Activated CD8-positive, alpha-beta memory T cell treated with anti-CD3 and anti-CD28 coated beads for 48 hours (primary cell): Measurements from ENCODE around the gene C2CD4A.

Experiments used
- DNase-seq, 3 experiments: peaks; one replicate each; pipeline ENCODE4 v3.0.0-alpha.2; 2020; ENCODE audit warnings: low read depth in 2 of 3, low spot score in 2 of 3

The C2CD4A gene

DNA sequence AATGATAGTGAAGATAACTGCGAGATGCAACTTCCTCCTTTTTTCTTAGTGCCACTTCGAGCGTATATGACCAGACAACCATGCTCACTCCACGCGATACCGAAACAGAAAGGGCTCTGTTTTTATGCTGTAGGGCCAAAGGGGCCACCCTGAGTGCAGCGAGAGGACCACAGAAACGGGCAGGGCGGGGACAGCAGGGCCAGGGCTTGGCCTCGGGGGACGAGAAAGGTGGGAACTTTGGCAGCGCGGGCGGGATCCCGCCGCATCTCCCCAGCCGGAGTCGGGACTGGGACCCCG is 7.0 kb upstream of the C2CD4A start:
- DNase-seq: peak; percentile 32 to 42 (median 36)

DNA sequence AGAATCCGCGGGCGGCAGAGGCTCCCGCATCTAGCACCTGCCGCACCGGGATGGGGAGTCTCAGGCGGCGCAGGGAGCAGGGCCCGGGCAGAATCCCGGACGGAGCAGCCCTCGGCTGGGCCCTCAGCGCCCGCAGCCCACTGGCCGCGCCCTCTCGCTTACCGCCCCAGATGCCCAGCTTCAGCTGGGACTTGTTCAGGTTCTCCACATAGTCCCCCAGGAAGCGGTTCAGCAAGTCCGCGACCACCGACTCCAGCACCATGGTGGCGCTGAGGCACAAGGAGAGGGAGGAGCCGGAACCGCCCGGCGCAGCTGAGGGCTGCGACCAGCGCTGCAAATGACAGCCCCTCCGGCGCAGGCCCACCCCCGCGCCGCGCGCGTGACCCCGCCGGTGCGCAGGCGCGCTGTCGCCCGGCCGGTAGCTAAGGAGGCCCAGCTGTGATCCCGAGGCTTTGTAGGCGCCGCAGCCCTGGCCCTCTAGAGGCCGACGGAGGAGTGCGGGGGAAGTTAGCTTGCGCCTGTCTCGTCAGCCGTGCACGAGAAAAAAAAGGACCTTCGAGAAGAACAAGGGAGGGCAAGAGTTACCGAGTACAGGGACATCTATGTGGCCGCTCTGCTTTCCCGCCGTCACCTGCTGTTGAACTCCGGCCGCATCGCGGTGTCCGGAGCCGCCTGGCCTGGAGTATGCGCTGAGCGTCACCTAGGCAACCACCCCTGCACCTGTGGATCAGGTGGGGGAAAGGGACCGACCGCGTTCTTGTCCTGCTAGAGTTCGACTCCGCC is 6.5 kb upstream of the C2CD4A start, which contains the start of gene VPS13C:
TSS of gene VPS13C (minus strand) at position 335 of the 783 bp plus-strand sequence. CDS start at position 262, 73 bp downstream.
- peak; percentile 57 to 91 (median 60) for DNase-seq

- no peak for DNase-seq
Measured at GRCh38 chr15:62060896-62061280, 5.9 kb upstream of the C2CD4A start.

GRCh38 chr15:62063825-62064635 is 2.7 kb upstream of the C2CD4A start:
- no peak for DNase-seq

DNA sequence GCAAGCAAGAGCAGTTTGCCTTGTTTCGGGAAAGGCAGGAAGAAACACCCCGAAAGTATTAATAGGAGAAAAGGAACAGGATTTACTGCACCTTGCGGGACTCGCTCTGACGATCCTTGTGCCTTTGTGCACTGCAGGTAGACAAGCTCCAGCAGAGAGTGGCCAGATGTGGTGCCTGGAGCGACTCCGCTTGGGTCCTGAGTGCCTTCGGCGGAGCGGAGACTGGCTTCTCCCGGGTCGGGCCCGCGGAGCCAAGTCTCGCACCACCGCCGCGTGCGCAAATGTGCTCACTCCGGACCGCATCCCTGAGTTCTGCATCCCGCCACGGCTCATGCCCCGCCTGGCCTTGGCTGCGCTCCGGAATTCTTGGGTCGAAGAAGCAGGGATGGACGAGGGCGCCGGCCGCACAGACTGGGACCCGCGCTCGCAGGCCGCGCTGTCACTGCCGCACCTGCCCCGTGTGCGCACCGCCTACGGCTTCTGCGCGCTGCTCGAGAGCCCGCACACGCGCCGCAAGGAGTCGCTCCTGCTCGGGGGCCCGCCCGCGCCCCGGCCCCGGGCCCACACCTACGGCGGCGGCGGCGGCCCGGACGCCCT is 769 bp downstream of the C2CD4A start:
- peak in 1 of 3 experiments; percentile 3 for DNase-seq

- peak in 2 of 3 experiments; percentile 8 to 11 for DNase-seq
Measured at GRCh38 chr15:62068071-62068809, 1.5 kb downstream of the C2CD4A start.

DNA sequence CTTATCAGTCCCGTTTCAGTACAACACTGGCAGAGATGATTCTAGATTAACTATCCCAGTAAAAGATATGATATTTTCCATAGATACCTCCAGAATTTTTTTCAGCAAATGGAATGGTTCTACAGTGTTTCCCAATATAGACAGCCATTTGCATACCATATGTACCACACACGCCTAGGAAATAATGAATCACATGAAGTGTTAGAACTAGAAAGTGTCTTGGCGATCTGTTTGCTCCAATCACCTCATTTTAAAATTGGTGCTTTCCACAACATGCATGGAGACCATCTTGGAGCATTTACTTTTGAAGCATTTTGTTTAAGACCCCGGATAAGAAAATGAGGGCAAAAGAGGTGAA is 2.0 kb downstream of the C2CD4A start:
- no peak for DNase-seq

- no peak for DNase-seq
Measured at GRCh38 chr15:62069551-62069950, 2.8 kb downstream of the C2CD4A start.

DNA sequence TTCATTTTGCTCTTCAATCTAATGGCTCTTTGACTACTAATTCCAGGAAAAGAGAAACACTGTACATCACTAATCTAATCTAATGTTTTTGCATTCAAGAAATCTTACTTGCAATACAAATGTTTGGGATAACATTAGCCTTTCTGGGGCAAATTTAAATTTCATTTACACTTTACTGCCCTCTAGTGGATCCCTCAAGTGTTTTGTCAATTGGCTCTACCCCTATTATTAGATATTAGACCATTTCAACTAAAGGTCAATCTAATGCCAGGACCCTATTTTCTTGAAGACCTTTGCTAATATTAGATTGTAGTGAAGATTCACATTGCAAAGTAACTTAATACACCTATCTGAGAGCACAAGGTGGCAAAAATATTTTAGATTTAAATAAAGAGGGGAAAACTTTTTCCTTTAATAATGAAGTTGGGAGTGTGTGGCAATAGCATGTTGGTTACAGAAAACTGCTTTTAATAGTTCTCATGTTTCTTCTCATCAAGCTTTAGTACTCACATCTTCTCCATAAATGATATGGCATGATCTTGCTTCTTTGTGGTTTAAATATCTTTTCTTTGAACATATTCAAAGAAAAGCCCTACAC is 5.0 kb downstream of the C2CD4A start:
- DNase-seq: no peak

GRCh38 chr15:62075595-62076277 is 9.0 kb downstream of the C2CD4A start:
- no peak for DNase-seq

DNA sequence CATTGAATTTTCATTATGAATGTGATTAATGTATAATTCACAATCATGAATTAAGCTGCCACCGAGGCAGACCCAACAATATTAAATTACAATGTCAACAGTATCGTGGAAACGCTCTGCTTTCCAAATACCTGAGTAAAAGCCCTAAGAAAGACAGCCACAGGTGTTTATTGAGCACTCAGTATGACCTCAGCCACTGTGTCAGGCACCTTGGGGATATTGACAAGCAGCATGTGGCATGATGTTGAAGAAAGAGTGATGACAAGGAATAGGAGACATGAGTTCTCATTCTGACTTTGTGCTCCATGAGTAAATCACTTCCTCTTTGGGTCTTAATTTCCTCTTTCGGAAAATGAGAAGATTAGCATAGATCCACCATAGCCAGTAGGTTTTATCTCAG is 12.8 kb downstream of the C2CD4A start:
- no peak for DNase-seq

DNA sequence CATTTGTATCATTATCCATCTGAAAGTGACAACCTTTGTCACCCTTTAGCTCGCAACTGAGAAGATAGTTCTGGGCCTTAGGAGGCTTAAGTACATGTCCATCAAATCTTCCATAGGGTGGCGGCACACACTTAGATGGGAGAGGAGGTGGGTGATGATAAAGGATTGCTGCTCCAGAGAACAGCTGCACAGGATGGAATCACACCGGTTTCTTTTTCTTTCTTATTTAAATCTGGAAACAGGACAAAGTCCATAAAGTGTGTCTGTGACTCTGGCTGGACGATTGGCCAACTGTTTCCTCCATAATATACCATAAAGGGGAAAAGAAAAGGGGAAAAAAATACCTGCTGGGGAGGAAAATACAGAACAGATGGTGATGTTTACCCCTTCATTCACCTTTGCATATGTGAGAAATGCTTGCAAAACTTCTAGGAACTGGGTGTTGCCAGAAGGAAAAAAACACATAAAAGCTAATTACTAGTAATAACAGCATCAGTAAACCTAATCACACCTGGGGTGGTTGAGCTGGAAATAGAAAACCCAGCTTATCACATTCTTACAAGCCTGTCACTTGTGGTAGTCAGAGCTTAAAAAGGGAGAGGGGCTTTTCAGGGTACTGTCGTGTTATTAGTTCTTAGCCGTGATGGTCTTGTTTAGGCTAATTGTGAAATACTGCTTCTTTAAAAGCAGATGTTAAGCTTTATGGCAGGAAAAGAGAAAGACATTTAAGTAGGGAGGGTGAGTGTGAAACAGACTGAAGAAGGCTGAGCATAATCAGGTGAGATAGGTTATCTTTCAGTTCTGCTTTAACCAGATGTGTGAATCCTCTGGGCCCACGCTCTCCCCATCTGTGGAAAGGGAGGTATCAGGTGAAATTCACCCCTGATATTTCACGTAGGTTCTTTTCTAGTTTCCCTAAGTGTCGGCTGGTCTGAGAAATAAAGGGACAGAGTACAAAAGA is 16.7 kb downstream of the C2CD4A start:
- no peak for DNase-seq

DNA sequence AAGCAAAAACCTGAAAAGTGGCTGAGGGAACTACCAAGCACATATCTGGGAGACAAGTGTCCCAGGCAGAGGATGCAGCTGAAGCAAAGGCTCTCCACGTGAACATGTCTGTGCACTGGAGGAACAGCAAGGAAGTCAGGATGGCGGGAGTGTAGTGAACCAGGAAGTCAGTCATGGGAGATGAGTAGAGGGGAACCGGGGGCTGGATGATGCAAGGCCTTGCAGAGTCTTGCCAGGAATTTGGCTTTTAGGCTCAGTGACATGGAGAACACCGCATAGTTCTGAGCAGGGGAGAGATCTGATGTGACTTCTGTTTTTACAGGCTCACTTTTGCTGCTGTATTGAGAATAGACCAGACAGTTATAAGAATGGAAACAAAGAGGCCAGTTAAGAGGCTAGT is 19.0 kb downstream of the C2CD4A start:
- DNase-seq: no peak

DNA sequence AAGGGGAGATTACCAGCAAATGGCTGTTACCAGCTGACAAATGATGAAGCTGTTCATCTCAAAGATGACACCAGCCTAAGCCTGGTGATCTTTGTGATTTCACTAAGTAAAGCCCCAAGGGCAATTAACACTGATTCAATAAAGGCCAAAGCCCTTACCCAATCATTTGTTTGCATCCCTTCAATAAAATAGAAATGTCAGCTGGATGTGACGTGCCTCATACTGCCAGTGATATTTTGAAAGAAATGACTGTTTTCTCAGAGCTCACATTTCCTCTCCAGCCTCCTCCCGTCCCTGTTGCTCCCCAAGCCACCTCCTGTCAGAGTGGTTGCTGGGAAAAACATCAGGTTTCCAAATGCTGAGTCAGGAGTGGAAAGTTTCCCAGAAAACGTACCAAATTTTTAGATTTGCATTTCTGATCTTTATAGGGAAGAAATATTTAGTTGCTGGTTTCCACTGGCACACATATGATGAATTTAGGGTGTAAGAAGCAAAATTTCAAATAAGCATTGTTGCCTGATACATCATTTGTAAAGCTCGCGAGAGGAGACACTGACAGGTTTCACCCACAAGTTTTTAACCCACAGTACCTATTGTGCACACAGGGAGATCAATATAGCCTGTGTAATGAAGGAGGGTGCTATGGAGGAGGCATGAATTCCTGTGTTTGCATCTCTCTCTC is 21.0 kb downstream of the C2CD4A start:
- no peak for DNase-seq

DNA sequence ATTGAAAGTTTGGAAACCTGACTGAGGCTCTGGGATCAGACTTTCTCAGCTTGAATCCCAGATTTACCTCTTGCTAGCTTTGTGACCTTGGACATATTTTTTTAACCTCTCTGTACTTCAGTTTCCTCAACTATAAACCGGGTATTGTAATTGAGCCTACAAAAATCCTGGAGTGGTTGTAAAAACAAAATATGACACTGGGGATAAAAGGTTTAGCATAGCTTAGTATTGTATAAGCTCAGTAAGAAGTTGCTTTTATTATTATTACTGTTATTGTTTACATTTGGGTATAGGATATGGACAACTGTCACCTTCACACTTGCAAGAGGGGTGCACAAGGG is 21.5 kb downstream of the C2CD4A start:
- DNase-seq: no peak

DNA sequence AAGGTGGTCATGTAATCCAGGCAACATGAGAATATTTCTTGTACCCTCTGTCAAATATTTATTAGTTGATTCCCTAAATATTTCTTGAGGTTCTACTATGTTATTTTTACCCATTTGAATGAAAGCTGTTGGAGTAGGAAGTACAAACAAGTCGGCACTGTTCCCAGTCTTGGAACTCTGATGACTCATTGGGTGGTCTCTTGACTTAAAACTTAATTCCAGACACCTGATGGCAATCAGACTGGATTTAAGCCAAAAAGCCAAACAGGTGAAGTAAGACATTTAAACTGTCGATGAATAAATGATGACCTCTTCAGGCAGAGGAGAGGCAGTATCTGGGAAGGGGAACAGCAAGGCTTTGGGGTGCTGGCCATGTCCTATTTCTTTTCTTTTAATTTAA is 22.8 kb downstream of the C2CD4A start:
- no peak for DNase-seq

- DNase-seq: no peak
Measured at GRCh38 chr15:62090988-62091387, 24.2 kb downstream of the C2CD4A start.

DNA sequence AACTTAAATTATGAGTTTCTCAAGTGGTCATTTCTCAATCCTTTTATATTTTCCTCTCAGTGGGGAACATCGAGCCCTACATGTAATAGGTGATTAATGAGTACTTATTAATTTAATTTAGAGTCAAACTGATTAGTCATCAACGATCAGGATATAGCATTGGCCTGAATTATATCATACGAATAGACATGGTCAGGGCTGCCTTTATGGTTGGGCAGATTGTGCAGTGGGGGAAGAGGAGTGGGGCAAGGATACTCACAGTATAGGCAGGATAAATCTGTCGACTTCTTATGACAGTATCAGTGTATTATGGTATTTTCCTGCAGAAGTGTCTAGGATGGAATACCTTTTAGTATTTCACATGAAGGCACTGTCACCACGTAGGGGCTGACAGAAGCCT is 27.0 kb downstream of the C2CD4A start:
- no peak for DNase-seq

- no peak for DNase-seq
Measured at GRCh38 chr15:62094388-62094787, 27.6 kb downstream of the C2CD4A start.
